Caco-2 (cell line): Measurements from ENCODE around the gene HAPSTR1. TPM values are rescaled to one million over a fixed set of nuclear protein-coding genes. Genes with fewer than 3 reads are reported as not detected.

Experiments
- BruUV-seq: library from RNA; stranded (reverse); fragments of 400-500 nt; replicated peaks from 2 replicates; lab custom pipeline; 2021; lab: Mats Ljungman, UMichigan
- CTCF ChIA-PET: fragments of 300-600 bp; sonication (Branson Sonifier 250); formaldehyde crosslinking; loops from one replicate; lab custom pipeline; 2022; ENCODE audit warnings: antibody characterized with exemption; lab: Charles Lee
- POLR2A ChIA-PET: fragments of 300-600 bp; sonication (Branson Sonifier 250); formaldehyde crosslinking; loops from one replicate; lab custom pipeline; 2022; ENCODE audit warnings: antibody characterized with exemption; lab: Charles Lee
- DNase-seq, 2 experiments: peaks; one replicate each; pipeline versions ENCODE4 v3.0.0 to v3.0.0-alpha.2; 2020 to 2022
- H3K27me3 ChIP-seq: replicated peaks from 2 replicates; pipeline ENCODE4 v1.6.0; 2011; ENCODE audit warnings: low read length; ENCODE audit not compliant: control insufficient read depth, insufficient read depth
- H3K36me3 ChIP-seq: 2 replicates; pipeline ENCODE4 v1.5.1; 2011; ENCODE audit warnings: low read length; ENCODE audit not compliant: control insufficient read depth, insufficient read depth
- H3K4me1 ChIP-seq: fragments of 250-450 bp; sonication (Bioruptor Pico); 2 replicates; pipeline ENCODE4 v1.5.1; 2020; ENCODE audit warnings: mild to moderate bottlenecking
- H3K4me3 ChIP-seq: 2 replicates; pipeline ENCODE4 v1.5.1; 2011; ENCODE audit warnings: low read depth, mild to moderate bottlenecking, control low read depth, low read length
- H3K9me3 ChIP-seq: fragments of 250-450 bp; sonication (Bioruptor Pico); 2 replicates; pipeline ENCODE4 v1.5.1; 2020; ENCODE audit warnings: mild to moderate bottlenecking, moderate library complexity
- H3K27ac Mint-ChIP-seq: one replicate; pipeline ENCODE4 v1.8.0; 2022; ENCODE audit warnings: mixed read lengths; ENCODE audit not compliant: unreplicated experiment
- H3K27me3 Mint-ChIP-seq: one replicate; pipeline ENCODE4 v1.8.0; 2022; ENCODE audit warnings: mixed read lengths; ENCODE audit not compliant: insufficient read depth, unreplicated experiment
- H3K36me3 Mint-ChIP-seq: one replicate; pipeline ENCODE4 v1.8.0; 2022; ENCODE audit warnings: mild to moderate bottlenecking, mixed read lengths; ENCODE audit not compliant: insufficient read depth, unreplicated experiment
- H3K4me1 Mint-ChIP-seq: one replicate; pipeline ENCODE4 v1.8.0; 2022; ENCODE audit warnings: low read depth, mixed read lengths; ENCODE audit not compliant: unreplicated experiment
- H3K4me3 Mint-ChIP-seq: one replicate; pipeline ENCODE4 v1.8.0; 2022; ENCODE audit warnings: mild to moderate bottlenecking, moderate library complexity, mixed read lengths; ENCODE audit not compliant: unreplicated experiment
- H3K9me3 Mint-ChIP-seq: one replicate; pipeline ENCODE4 v1.8.0; 2022; ENCODE audit warnings: mixed read lengths; ENCODE audit not compliant: unreplicated experiment
- CTCF ChIP-seq, 2 experiments: fragments of 200-600 bp in 1 of 2; IDR thresholded peaks; 1 replicate in 1 of 2; 2 replicates in 1 of 2; pipeline versions ENCODE4 v1.5.1 to v1.8.0; 2011 to 2022; ENCODE audit warnings: antibody characterized with exemption in 1 of 2, control low read depth in 1 of 2, inconsistent platforms in 1 of 2, low read depth in 1 of 2, low read length in 1 of 2, mild to moderate bottlenecking in 1 of 2, moderate library complexity in 1 of 2; ENCODE audit not compliant: insufficient read depth in 1 of 2, severe bottlenecking in 1 of 2, unreplicated experiment in 1 of 2
- intact Hi-C: fragments of 100-400 bp; cut with micrococcal nuclease; formaldehyde crosslinking; loops from one replicate; pipeline ENCODE4 v1.10.0; 2022; ENCODE audit not compliant: unreplicated experiment
- total RNA-seq: library from RNA; stranded (reverse); gene quantifications from 2 replicates; pipeline ENCODE4 v1.2.3, GENCODE V29; 2022

The HAPSTR1 gene
- total RNA-seq, 1 experiment from 2014 or later, result 47.1 TPM

GRCh38 chr16:9062301-9062700 is 29.1 kb upstream of the HAPSTR1 start:
- no peaks in the 10 kb centered on the region for H3K9me3 ChIP-seq
- DNase-seq, result no peak
- H3K27me3 ChIP-seq, result no peaks in the 10 kb centered on the region
- TF ChIP-seq CTCF (IDR thresholded peaks at IDR 0.05; ENCODE audit: insufficient read depth in 1 of 2, low read depth in 1 of 2, low read length in 1 of 2, severe bottlenecking in 1 of 2, unreplicated experiment in 1 of 2), result no peak
- POLR2A ChIA-PET, result no interaction called here
- H3K36me3 Mint-ChIP-seq, result no peaks in the 10 kb centered on the region
- CTCF ChIA-PET, result no interaction called here
- no peak overlapping the region for H3K27ac Mint-ChIP-seq
- H3K4me1 Mint-ChIP-seq, result no peaks in the 10 kb centered on the region
- H3K36me3 ChIP-seq, result no peaks in the 10 kb centered on the region
- intact Hi-C loops, result no loop called here
- no peaks in the 10 kb centered on the region for H3K4me1 ChIP-seq
- no peak overlapping the region for H3K4me3 ChIP-seq
- no peak overlapping the region for H3K4me3 Mint-ChIP-seq
- peaks cover 3% of the 10 kb centered on the region for H3K27me3 Mint-ChIP-seq
- H3K9me3 Mint-ChIP-seq, result no peaks in the 10 kb centered on the region
- no TSS peak for BruUV-seq

GRCh38 chr16:9065077-9065476 is 26.4 kb upstream of the HAPSTR1 start:
- Mint-ChIP-seq H3K27me3 (peaks cover 3% of the 10 kb centered on the region), H3K27ac (no peak overlapping the region), H3K4me3 (no peak overlapping the region), H3K36me3 (no peaks in the 10 kb centered on the region), H3K9me3 (no peaks in the 10 kb centered on the region), H3K4me1 (no peaks in the 10 kb centered on the region)
- no peak for TF ChIP-seq CTCF (IDR thresholded peaks at IDR 0.05; ENCODE audit: insufficient read depth in 1 of 2, low read depth in 1 of 2, low read length in 1 of 2, severe bottlenecking in 1 of 2, unreplicated experiment in 1 of 2)
- no peaks in the 10 kb centered on the region for H3K36me3 ChIP-seq
- CTCF ChIA-PET, result interaction anchor here (0.6 kb wide), 2 partner anchors 185 to 405 kb away, joined by 3 read pairs; no protein-coding TSS in a partner anchor
- no peak overlapping the region for H3K4me3 ChIP-seq
- H3K9me3 ChIP-seq, result no peaks in the 10 kb centered on the region
- DNase-seq, result no peak
- no TSS peak for BruUV-seq
- POLR2A ChIA-PET, result no interaction called here
- no peaks in the 10 kb centered on the region for H3K27me3 ChIP-seq
- H3K4me1 ChIP-seq, result no peaks in the 10 kb centered on the region
- intact Hi-C loops, result no loop called here

- Histone ChIP-seq H3K27me3 (no peaks in the 10 kb centered on the region), H3K9me3 (no peaks in the 10 kb centered on the region), H3K36me3 (no peaks in the 10 kb centered on the region), H3K4me1 (no peaks in the 10 kb centered on the region), H3K4me3 (no peak overlapping the region)
- Mint-ChIP-seq H3K27ac (no peak overlapping the region), H3K4me3 (no peak overlapping the region), H3K9me3 (no peaks in the 10 kb centered on the region), H3K4me1 (no peaks in the 10 kb centered on the region), H3K27me3 (no peaks in the 10 kb centered on the region), H3K36me3 (no peaks in the 10 kb centered on the region)
- intact Hi-C loops, result no loop called here
- BruUV-seq, result no TSS peak
- ChIA-PET POLR2A (no interaction called here), CTCF (no interaction called here)
- no peak for TF ChIP-seq CTCF (IDR thresholded peaks at IDR 0.05; ENCODE audit: insufficient read depth in 1 of 2, low read depth in 1 of 2, low read length in 1 of 2, severe bottlenecking in 1 of 2, unreplicated experiment in 1 of 2)
- no peak for DNase-seq
Observed at GRCh38 chr16:9068886-9069285, 22.6 kb upstream of the HAPSTR1 start.
